ENCODE data around the gene PGLYRP4.
"Not testable (repeated sequence)": the region's sequence is repeated elsewhere in the genome, so short reads cannot be mapped to it uniquely, and the experiment has no call there.

Gene PGLYRP4

GRCh38 chr1:153337980-153338853 lies 10.4 kb downstream of the PGLYRP4 start:
- H3K27ac ChIP-seq = no peak overlapping the region
- TF ChIP-seq ZFX (IDR thresholded peaks at IDR 0.05; ENCODE audit: borderline replicate concordance) (no peak), CTCF (IDR thresholded peaks at IDR 0.05) (no peak)

- no peak overlapping the region for H3K27ac ChIP-seq
- TF ChIP-seq CTCF (IDR thresholded peaks at IDR 0.05) (no peak), ZFX (IDR thresholded peaks at IDR 0.05; ENCODE audit: borderline replicate concordance) (no peak)
Observed at GRCh38 chr1:153336650-153337049, 12.0 kb downstream of the PGLYRP4 start.

GRCh38 chr1:153333902-153334301 lies 14.7 kb downstream of the PGLYRP4 start:
- H3K27ac ChIP-seq = no peak overlapping the region
- TF ChIP-seq CTCF (IDR thresholded peaks at IDR 0.05) (no peak), ZFX (IDR thresholded peaks at IDR 0.05; ENCODE audit: borderline replicate concordance) (no peak)

- no peak overlapping the region for H3K27ac ChIP-seq
- no peak for TF ChIP-seq ZFX (IDR thresholded peaks at IDR 0.05; ENCODE audit: borderline replicate concordance)
- TF ChIP-seq CTCF (IDR thresholded peaks at IDR 0.05) = no peak
Observed at GRCh38 chr1:153324912-153325311, 23.7 kb downstream of the PGLYRP4 start.

- TF ChIP-seq CTCF (IDR thresholded peaks at IDR 0.05) (no peak), ZFX (IDR thresholded peaks at IDR 0.05; ENCODE audit: borderline replicate concordance) (no peak)
- no peak overlapping the region for H3K27ac ChIP-seq
Observed at GRCh38 chr1:153322568-153322967, 26.1 kb downstream of the PGLYRP4 start.

- H3K27ac ChIP-seq = not testable (repeated sequence)
Observed at GRCh38 chr1:153318145-153318544, 30.5 kb downstream of the PGLYRP4 start.

GRCh38 chr1:153316013-153316412 lies 32.6 kb downstream of the PGLYRP4 start:
- not testable (repeated sequence) for H3K27ac ChIP-seq

GRCh38 chr1:153314388-153314787 lies 34.3 kb downstream of the PGLYRP4 start:
- not testable (repeated sequence) for H3K27ac ChIP-seq

- TF ChIP-seq CTCF (IDR thresholded peaks at IDR 0.05) = no peak
- TF ChIP-seq ZFX (IDR thresholded peaks at IDR 0.05; ENCODE audit: borderline replicate concordance) = no peak
- H3K27ac ChIP-seq = no peak overlapping the region
Observed at GRCh38 chr1:153313288-153313687, 35.4 kb downstream of the PGLYRP4 start.

Measured in 22Rv1 (cell line).